HFFc6 (cell line): ENCODE data around the gene NDRG2. TPM values are rescaled to one million over a fixed set of nuclear protein-coding genes. Genes with fewer than 3 reads are reported as not detected.
A peak's percentile ranks its signal among the peaks of the same experiment; 100 is the strongest.

Source experiments
- DNase-seq: peaks from one replicate; pipeline ENCODE4 v3.0.0-alpha.2; 2018
- H3K27ac Mint-ChIP-seq: 2 replicates; pipeline ENCODE4 v1.8.0; 2020; ENCODE audit warnings: mild to moderate bottlenecking, mixed read lengths
- H3K27me3 Mint-ChIP-seq: 2 replicates; pipeline ENCODE4 v1.8.0; 2021; ENCODE audit warnings: mild to moderate bottlenecking, moderate library complexity, mixed read lengths; ENCODE audit not compliant: insufficient read depth
- H3K36me3 Mint-ChIP-seq: 2 replicates; pipeline ENCODE4 v1.8.0; 2021; ENCODE audit warnings: low read depth, mixed read lengths
- H3K4me1 Mint-ChIP-seq: 2 replicates; pipeline ENCODE4 v1.8.0; 2020; ENCODE audit warnings: low read depth, mixed read lengths
- H3K4me3 Mint-ChIP-seq: 2 replicates; pipeline ENCODE4 v1.8.0; 2020; ENCODE audit warnings: mild to moderate bottlenecking, moderate library complexity, mixed read lengths
- H3K9me3 Mint-ChIP-seq: 2 replicates; pipeline ENCODE4 v1.8.0; 2020; ENCODE audit warnings: mild to moderate bottlenecking, mixed read lengths
- CTCF ChIP-seq: fragments of 200-600 bp; sonication (generic); IDR thresholded peaks from 2 replicates; pipeline ENCODE4 v1.5.0; 2021; ENCODE audit warnings: antibody characterized with exemption, mild to moderate bottlenecking
- total RNA-seq, 6 experiments: library from RNA; stranded (reverse); fragmentation: NEBNext Ultra II Directional; extraction: Animal tissue kit (Norgen Biotek cat#: 25700); gene quantifications; 2 replicates in 1 of 6; 3 replicates in 5 of 6; pipeline ENCODE4 v1.2.3, GENCODE V29; 2021

NDRG2 gene
- total RNA-seq, 6 experiments from 2014 or later: 0.11 to 0.31 (median 0.23) TPM; not detected in 2

- H3K27ac Mint-ChIP-seq: peak overlapping the region; percentile 97
- DNase-seq: peak; percentile 91
- peak overlapping the region; percentile 95 for H3K4me3 Mint-ChIP-seq
- no peak; the same call in 1 of the 2 replicates for TF ChIP-seq CTCF
- H3K4me1 Mint-ChIP-seq: peaks cover 38% of the 10 kb centered on the region
- peaks cover 14% of the 10 kb centered on the region for H3K36me3 Mint-ChIP-seq
- H3K9me3 Mint-ChIP-seq: no peaks in the 10 kb centered on the region
- peaks cover 6% of the 10 kb centered on the region for H3K27me3 Mint-ChIP-seq
These were observed 46.6 kb upstream of the NDRG2 start for GRCh38 chr14:21071225-21072030.

- H3K9me3 Mint-ChIP-seq: no peaks in the 10 kb centered on the region
- peaks cover 38% of the 10 kb centered on the region for H3K4me1 Mint-ChIP-seq
- TF ChIP-seq CTCF: no peak
- H3K36me3 Mint-ChIP-seq: peaks cover 9% of the 10 kb centered on the region
- H3K4me3 Mint-ChIP-seq: peak overlapping the region; percentile 95
- peak overlapping the region; percentile 97 for H3K27ac Mint-ChIP-seq
- H3K27me3 Mint-ChIP-seq: peaks cover 6% of the 10 kb centered on the region
- DNase-seq: peak; percentile 50
These were observed 45.9 kb upstream of the NDRG2 start for GRCh38 chr14:21070610-21071224.

GRCh38 chr14:21070083-21070609 lies 45.3 kb upstream of the NDRG2 start, which contains the start of gene ARHGEF40:
Gene ARHGEF40 (plus strand): TSS chr14:21070304. CDS start chr14:21070397, 93 bp downstream.
- Mint-ChIP-seq H3K27me3 (peaks cover 7% of the 10 kb centered on the region), H3K9me3 (no peaks in the 10 kb centered on the region), H3K4me1 (peaks cover 38% of the 10 kb centered on the region), H3K4me3 (peak within 1 kb of the TSS; percentile 95), H3K27ac (peak within 1 kb of the TSS; percentile 97), H3K36me3 (peaks cover 7% of the 10 kb centered on the region)
- TF ChIP-seq CTCF: no peak
- no peak for DNase-seq

GRCh38 chr14:21069388-21070082 lies 44.7 kb upstream of the NDRG2 start:
- Mint-ChIP-seq H3K4me1 (peaks cover 38% of the 10 kb centered on the region), H3K9me3 (no peaks in the 10 kb centered on the region), H3K4me3 (peak overlapping the region; percentile 88), H3K36me3 (peaks cover 7% of the 10 kb centered on the region), H3K27me3 (peaks cover 5% of the 10 kb centered on the region), H3K27ac (peak overlapping the region; percentile 84)
- no peak for DNase-seq
- TF ChIP-seq CTCF: no peak

GRCh38 chr14:21068521-21069387 lies 43.9 kb upstream of the NDRG2 start:
- no peaks in the 10 kb centered on the region for H3K9me3 Mint-ChIP-seq

More at GRCh38 chr14:21068521-21069387, 43.9 kb upstream of the NDRG2 start:
- peak; percentile 38 for DNase-seq
- TF ChIP-seq CTCF: peak; percentile 79
- Mint-ChIP-seq H3K4me3 (peak overlapping the region; percentile 88), H3K36me3 (peaks cover 7% of the 10 kb centered on the region), H3K27me3 (peaks cover 4% of the 10 kb centered on the region), H3K27ac (peak overlapping the region; percentile 84), H3K4me1 (peaks cover 41% of the 10 kb centered on the region)
